ENCODE results near the gene IL5.
A peak's percentile ranks its signal among the peaks of the same experiment; 100 is the strongest.
"Not testable (repeated sequence)": the region's sequence is repeated elsewhere in the genome, so short reads cannot be mapped to it uniquely, and the experiment has no call there.

Gene IL5

DNA sequence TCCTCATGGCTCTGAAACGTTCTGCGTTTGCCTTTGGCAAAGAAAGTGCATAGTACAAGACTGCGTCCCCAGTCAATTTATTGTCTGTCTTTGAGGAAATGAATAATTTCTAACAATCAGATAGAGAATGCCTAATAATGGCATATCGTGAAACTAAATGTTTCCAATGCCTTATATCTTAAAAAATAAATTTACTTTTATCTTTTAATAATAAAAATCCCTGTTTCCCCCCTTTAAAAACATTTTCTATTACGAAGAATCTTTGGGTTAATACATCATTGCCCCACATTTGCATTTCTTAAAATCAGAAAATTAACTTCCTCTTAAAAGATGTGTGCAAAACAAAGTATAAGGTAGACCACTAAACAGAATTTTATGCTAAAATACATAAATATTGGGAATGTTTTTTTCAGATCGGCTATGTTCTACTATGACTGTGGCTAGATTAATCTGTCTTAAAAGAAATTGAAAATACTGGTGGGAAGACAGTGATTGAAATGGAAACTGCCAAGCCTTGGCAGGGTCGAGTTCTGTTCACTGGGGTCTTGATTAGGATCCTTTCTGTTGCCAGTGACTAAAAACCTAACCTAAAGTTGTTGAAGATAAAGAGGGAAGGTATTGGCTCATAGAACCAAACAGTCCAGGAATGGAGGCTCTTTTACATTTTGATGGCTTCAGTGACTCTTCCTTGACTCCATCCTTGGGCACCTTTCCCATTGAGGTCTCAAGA, at the start of gene IL5:
Gene IL5 (minus strand): TSS at position 51 of the 730 bp plus-strand sequence. CDS start 44 bp downstream, at position 7.
- H3K9ac ChIP-seq (ENCODE audit: low read depth, low read length): no peak within 1 kb of the TSS
- no peaks in the 10 kb centered on the region for H3K9me3 ChIP-seq (ENCODE audit: control insufficient read depth, insufficient read depth, low read length)
- no peaks in the 10 kb centered on the region for H3K4me1 ChIP-seq (ENCODE audit: control insufficient read depth, insufficient read depth, low read length)
- no peak within 1 kb of the TSS for H3K4me3 ChIP-seq (ENCODE audit: low read depth, low read length)
- no peaks in the 10 kb centered on the region for H3K36me3 ChIP-seq (ENCODE audit: control insufficient read depth, insufficient read depth, low read length)
- no peaks in the 10 kb centered on the region for H3K27me3 ChIP-seq (ENCODE audit: control insufficient read depth, insufficient read depth, low read length)

DNA sequence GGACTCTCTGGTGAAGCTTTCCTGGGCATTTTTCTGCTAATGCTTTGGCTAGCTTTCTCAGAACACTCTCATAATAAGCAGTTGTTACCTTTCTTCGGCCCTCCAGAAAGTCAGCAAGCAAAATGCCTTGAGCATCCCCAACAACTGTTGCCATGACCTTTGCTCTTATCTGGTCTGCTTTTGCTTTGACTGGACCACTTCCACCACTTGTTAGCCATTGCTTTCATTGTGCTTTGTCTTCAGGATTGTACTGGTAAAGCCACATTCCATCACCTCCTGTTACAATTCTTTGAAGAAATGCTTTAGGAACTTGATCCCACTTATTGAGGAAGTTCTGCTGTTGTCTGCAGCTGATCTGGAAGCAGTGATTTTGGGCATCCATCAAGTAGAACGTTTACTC, 49.2 kb upstream of the IL5 start:
- Histone ChIP-seq H3K9ac (ENCODE audit: low read depth, low read length) (no peak overlapping the region), H3K4me3 (ENCODE audit: low read depth, low read length) (no peak overlapping the region), H3K9me3 (ENCODE audit: control insufficient read depth, insufficient read depth, low read length) (no peaks in the 10 kb centered on the region), H3K4me1 (ENCODE audit: control insufficient read depth, insufficient read depth, low read length) (no peaks in the 10 kb centered on the region), H3K27me3 (ENCODE audit: control insufficient read depth, insufficient read depth, low read length) (no peaks in the 10 kb centered on the region), H3K36me3 (ENCODE audit: control insufficient read depth, insufficient read depth, low read length) (peaks cover 6% of the 10 kb centered on the region)

DNA sequence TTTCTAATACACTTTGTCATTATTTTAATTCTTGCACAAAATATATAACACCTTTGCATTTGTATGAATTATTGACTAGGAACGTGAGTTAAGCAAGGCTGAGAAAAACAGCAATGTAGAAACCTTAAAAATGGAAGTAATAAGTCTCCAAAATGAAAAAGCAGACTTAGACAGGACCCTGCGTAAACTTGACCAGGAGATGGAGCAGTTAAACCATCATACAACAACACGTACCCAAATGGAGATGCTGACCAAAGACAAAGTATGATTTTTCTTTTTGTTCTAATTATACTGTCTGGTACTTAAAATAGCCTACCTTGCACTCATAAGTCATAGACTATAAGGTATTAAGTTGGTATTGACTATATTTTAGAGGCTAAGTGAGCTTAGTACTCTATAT, 47.8 kb upstream of the IL5 start:
- Histone ChIP-seq H3K36me3 (ENCODE audit: control insufficient read depth, insufficient read depth, low read length) (peaks cover 3% of the 10 kb centered on the region), H3K27me3 (ENCODE audit: control insufficient read depth, insufficient read depth, low read length) (no peaks in the 10 kb centered on the region), H3K9ac (ENCODE audit: low read depth, low read length) (no peak overlapping the region), H3K4me1 (ENCODE audit: control insufficient read depth, insufficient read depth, low read length) (no peaks in the 10 kb centered on the region), H3K9me3 (ENCODE audit: control insufficient read depth, insufficient read depth, low read length) (no peaks in the 10 kb centered on the region), H3K4me3 (ENCODE audit: low read depth, low read length) (no peak overlapping the region)

GRCh38 chr5:132589467-132589866, 46.1 kb upstream of the IL5 start:
- H3K4me1 ChIP-seq (ENCODE audit: control insufficient read depth, insufficient read depth, low read length): no peaks in the 10 kb centered on the region
- no peaks in the 10 kb centered on the region for H3K27me3 ChIP-seq (ENCODE audit: control insufficient read depth, insufficient read depth, low read length)
- no peak overlapping the region for H3K4me3 ChIP-seq (ENCODE audit: low read depth, low read length)
- H3K9me3 ChIP-seq (ENCODE audit: control insufficient read depth, insufficient read depth, low read length): no peaks in the 10 kb centered on the region
- peaks cover 3% of the 10 kb centered on the region for H3K36me3 ChIP-seq (ENCODE audit: control insufficient read depth, insufficient read depth, low read length)
- no peak overlapping the region for H3K9ac ChIP-seq (ENCODE audit: low read depth, low read length)

- Histone ChIP-seq H3K9ac (ENCODE audit: low read depth, low read length) (no peak overlapping the region), H3K4me1 (ENCODE audit: control insufficient read depth, insufficient read depth, low read length) (no peaks in the 10 kb centered on the region), H3K27me3 (ENCODE audit: control insufficient read depth, insufficient read depth, low read length) (no peaks in the 10 kb centered on the region), H3K4me3 (ENCODE audit: low read depth, low read length) (no peak overlapping the region), H3K36me3 (ENCODE audit: control insufficient read depth, insufficient read depth, low read length) (no peaks in the 10 kb centered on the region), H3K9me3 (ENCODE audit: control insufficient read depth, insufficient read depth, low read length) (no peaks in the 10 kb centered on the region)
Observed at GRCh38 chr5:132586063-132586462, 42.7 kb upstream of the IL5 start.

DNA sequence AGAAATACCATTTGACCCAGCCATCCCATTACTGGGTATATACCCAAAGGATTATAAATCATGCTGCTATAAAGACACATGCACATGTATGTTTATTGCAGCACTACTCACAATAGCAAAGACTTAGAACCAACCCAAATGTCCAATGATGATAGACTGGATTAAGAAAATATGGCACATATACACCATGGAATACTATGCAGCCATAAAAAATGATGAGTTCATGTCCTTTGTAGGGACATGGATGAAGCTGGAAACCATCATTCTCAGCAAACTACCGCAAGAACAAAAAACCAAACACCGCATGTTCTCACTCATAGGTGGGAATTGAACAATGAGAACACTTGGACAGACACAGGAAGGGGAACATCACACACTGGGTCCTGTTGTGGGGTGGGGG, 41.2 kb upstream of the IL5 start:
- H3K9me3 ChIP-seq (ENCODE audit: control insufficient read depth, insufficient read depth, low read length); H3K36me3 ChIP-seq (ENCODE audit: control insufficient read depth, insufficient read depth, low read length); H3K27me3 ChIP-seq (ENCODE audit: control insufficient read depth, insufficient read depth, low read length); H3K4me1 ChIP-seq (ENCODE audit: control insufficient read depth, insufficient read depth, low read length); H3K4me3 ChIP-seq (ENCODE audit: low read depth, low read length); H3K9ac ChIP-seq (ENCODE audit: low read depth, low read length): not testable (repeated sequence)

- Histone ChIP-seq H3K4me1 (ENCODE audit: control insufficient read depth, insufficient read depth, low read length) (no peaks in the 10 kb centered on the region), H3K4me3 (ENCODE audit: low read depth, low read length) (no peak overlapping the region), H3K9me3 (ENCODE audit: control insufficient read depth, insufficient read depth, low read length) (peaks cover 4% of the 10 kb centered on the region), H3K27me3 (ENCODE audit: control insufficient read depth, insufficient read depth, low read length) (no peaks in the 10 kb centered on the region), H3K36me3 (ENCODE audit: control insufficient read depth, insufficient read depth, low read length) (no peaks in the 10 kb centered on the region), H3K9ac (ENCODE audit: low read depth, low read length) (no peak overlapping the region)
Observed at GRCh38 chr5:132576123-132576522, 32.8 kb upstream of the IL5 start.

GRCh38 chr5:132566657-132567056, 23.3 kb upstream of the IL5 start:
- Histone ChIP-seq H3K4me3 (ENCODE audit: low read depth, low read length) (no peak overlapping the region), H3K36me3 (ENCODE audit: control insufficient read depth, insufficient read depth, low read length) (no peaks in the 10 kb centered on the region), H3K27me3 (ENCODE audit: control insufficient read depth, insufficient read depth, low read length) (no peaks in the 10 kb centered on the region), H3K4me1 (ENCODE audit: control insufficient read depth, insufficient read depth, low read length) (no peaks in the 10 kb centered on the region), H3K9ac (ENCODE audit: low read depth, low read length) (no peak overlapping the region), H3K9me3 (ENCODE audit: control insufficient read depth, insufficient read depth, low read length) (no peaks in the 10 kb centered on the region)

DNA sequence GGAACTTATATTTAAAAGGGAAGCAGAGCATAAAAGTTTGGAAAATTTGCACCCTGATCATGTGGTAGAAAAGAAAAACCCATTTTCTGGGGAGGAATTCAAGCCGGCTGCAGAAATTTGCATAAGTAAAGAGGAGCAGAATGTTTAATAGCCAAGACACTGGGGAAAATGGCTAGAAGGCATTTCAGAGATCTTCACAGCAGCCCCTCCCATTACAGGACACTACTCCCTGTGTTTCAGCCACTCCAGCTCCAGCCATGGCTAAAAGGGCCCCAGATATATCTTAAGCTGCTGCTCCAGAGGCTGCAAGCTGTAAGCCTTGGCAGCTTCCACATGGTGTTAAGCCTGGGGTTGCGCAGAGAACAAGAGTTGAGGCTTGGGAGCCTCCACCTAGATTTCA, 21.2 kb upstream of the IL5 start:
- H3K9me3 ChIP-seq (ENCODE audit: control insufficient read depth, insufficient read depth, low read length); H3K36me3 ChIP-seq (ENCODE audit: control insufficient read depth, insufficient read depth, low read length); H3K4me3 ChIP-seq (ENCODE audit: low read depth, low read length); H3K4me1 ChIP-seq (ENCODE audit: control insufficient read depth, insufficient read depth, low read length); H3K27me3 ChIP-seq (ENCODE audit: control insufficient read depth, insufficient read depth, low read length); H3K9ac ChIP-seq (ENCODE audit: low read depth, low read length): not testable (repeated sequence)

GRCh38 chr5:132561601-132562000, 18.3 kb upstream of the IL5 start:
- no peaks in the 10 kb centered on the region for H3K4me1 ChIP-seq (ENCODE audit: control insufficient read depth, insufficient read depth, low read length)
- peaks cover 5% of the 10 kb centered on the region for H3K36me3 ChIP-seq (ENCODE audit: control insufficient read depth, insufficient read depth, low read length)
- no peaks in the 10 kb centered on the region for H3K9me3 ChIP-seq (ENCODE audit: control insufficient read depth, insufficient read depth, low read length)
- H3K4me3 ChIP-seq (ENCODE audit: low read depth, low read length): no peak overlapping the region
- H3K27me3 ChIP-seq (ENCODE audit: control insufficient read depth, insufficient read depth, low read length): no peaks in the 10 kb centered on the region
- H3K9ac ChIP-seq (ENCODE audit: low read depth, low read length): no peak overlapping the region

GRCh38 chr5:132559383-132560060, 16.2 kb upstream of the IL5 start:
- Histone ChIP-seq H3K4me1 (ENCODE audit: control insufficient read depth, insufficient read depth, low read length) (no peaks in the 10 kb centered on the region), H3K9me3 (ENCODE audit: control insufficient read depth, insufficient read depth, low read length) (no peaks in the 10 kb centered on the region), H3K9ac (ENCODE audit: low read depth, low read length) (no peak overlapping the region), H3K27me3 (ENCODE audit: control insufficient read depth, insufficient read depth, low read length) (no peaks in the 10 kb centered on the region), H3K36me3 (ENCODE audit: control insufficient read depth, insufficient read depth, low read length) (peaks cover 5% of the 10 kb centered on the region), H3K4me3 (ENCODE audit: low read depth, low read length) (no peak overlapping the region)

DNA sequence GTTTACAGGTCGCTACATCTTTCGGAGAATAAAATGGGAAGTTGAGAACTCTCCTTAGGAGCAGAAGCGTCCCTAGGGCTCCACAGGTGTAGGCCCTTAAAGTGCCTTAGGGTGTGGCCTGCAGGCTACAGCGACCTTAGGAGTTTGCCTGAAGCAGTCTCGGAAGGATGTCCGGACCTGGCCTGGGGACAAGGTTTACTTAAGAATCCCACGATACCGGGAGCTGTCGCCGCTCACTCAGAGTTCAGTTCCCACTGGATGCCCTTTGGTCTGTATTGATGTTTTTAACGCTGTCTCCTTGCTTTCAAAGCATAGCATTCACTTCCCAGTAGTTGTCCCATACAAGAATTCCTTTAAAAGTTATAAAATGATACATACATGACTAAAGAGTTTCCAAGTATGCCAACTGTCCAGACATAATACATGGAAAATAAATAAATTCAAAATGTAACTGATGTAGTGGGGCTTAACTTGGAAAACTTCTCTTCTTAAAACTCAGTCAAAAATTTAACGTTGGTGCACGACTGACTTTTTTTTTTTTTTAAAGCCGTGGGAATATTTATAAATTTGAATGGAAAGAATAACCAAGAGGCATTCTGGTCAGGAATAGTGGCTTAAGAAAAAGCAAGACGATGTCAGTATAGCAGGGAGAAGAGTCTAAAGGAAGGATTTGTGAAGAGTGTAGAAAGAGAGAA, 14.3 kb upstream of the IL5 start:
- H3K27me3 ChIP-seq (ENCODE audit: control insufficient read depth, insufficient read depth, low read length): no peaks in the 10 kb centered on the region
- peaks cover 5% of the 10 kb centered on the region for H3K36me3 ChIP-seq (ENCODE audit: control insufficient read depth, insufficient read depth, low read length)
- peak overlapping the region; percentile 90 for H3K4me3 ChIP-seq (ENCODE audit: low read depth, low read length)
- H3K9ac ChIP-seq (ENCODE audit: low read depth, low read length): peak overlapping the region; percentile 90
- H3K9me3 ChIP-seq (ENCODE audit: control insufficient read depth, insufficient read depth, low read length): no peaks in the 10 kb centered on the region
- no peaks in the 10 kb centered on the region for H3K4me1 ChIP-seq (ENCODE audit: control insufficient read depth, insufficient read depth, low read length)
